H1 (cell line): ENCODE results near the gene PLEKHA1. TPM values are rescaled to one million over a fixed set of nuclear protein-coding genes. Genes with fewer than 3 reads are reported as not detected.

Source experiments
- CHD7 ChIP-seq: fragments of 300-600 bp; sonication (generic); IDR thresholded peaks from 2 replicates; pipeline ENCODE4 v1.7.1; 2012; ENCODE audit warnings: low read length, moderate library complexity, mild to moderate bottlenecking, inconsistent platforms; ENCODE audit not compliant: insufficient replicate concordance
- polyA plus RNA-seq, 7 experiments: library from polyadenylated mRNA; depleted of rRNA in 3 of 7; stranded (reverse) in 5 of 7; unstranded in 2 of 7; fragments of >200 nt in 5 of 7; fragments of 200-250 nt in 2 of 7; gene quantifications; 1 replicate in 5 of 7; 2 replicates in 1 of 7; 4 replicates in 1 of 7; pipeline versions ENCODE4 v1.2.1 to v1.2.3, GENCODE V29; 2011 to 2013; ENCODE audit warnings: missing spikeins in 2 of 7, mixed read lengths in 2 of 7
- total RNA-seq: library from RNA; stranded (reverse); fragmentation: NEBNext Ultra II Directional; extraction: Animal tissue kit (Norgen Biotek cat#: 25700); gene quantifications from 2 replicates; pipeline ENCODE4 v1.2.1, GENCODE V29; 2021

PLEKHA1 gene
- total and polyA plus RNA-seq, 2 of the 8 experiments (the other 6 are each of a cell fraction or from before 2014, with no cell fraction given), result 15.6 to 39.7 TPM

DNA sequence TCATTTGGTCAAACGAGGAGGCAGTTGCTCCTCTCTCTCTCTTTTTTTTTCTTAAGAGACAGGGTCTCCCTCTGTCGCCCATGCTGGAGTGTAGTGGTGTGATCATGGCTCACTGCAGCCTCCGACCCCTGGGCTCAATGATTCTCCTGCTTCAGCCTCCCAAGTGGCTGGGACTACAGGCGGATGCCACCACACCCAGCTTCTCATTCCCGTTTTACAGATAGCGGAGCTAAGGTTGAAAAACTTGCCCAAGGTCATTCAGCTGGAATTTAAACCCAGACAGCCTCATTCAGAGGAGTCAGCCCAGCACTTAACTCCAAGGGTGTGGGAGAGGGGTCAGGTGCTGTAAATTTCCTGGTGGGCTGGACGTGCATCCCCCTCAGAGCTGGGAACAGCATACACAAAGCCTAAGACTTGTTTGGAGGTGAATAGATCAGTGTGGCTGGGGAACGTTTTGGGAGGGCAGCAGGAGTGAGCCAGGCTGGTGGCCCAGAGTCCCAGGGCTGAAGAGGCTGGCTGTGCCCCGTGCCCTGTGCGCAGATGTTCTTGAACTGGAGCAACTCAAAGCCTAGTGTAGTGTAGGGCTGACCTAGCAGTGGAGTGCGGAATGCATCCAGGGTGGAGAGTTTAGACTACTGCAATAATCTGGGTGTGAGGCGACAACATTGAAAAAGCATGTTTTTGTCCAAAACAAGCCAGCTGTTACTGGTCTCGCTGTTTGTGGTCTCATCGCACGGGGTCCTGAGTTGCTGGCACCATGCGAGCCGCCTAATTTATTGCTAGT is 89.2 kb downstream of the PLEKHA1 start (continued):
- TF ChIP-seq CHD7, result no peak
